Neural cell (in vitro differentiated cells): ENCODE data around the gene BSN.

Source experiments
- CTCF ChIP-seq: fragments of 450-650 bp; IDR thresholded peaks from 2 replicates; pipeline ENCODE4 v1.5.1; 2014; ENCODE audit warnings: antibody characterized with exemption, mild to moderate bottlenecking, moderate library complexity; ENCODE audit not compliant: poor library complexity, severe bottlenecking
- EZH2 ChIP-seq: fragments of 200-600, 300-800 bp; shearing (Covaris generic), sonication (generic); IDR thresholded peaks from 2 replicates; pipeline ENCODE4 v1.6.1; 2014; ENCODE audit warnings: antibody characterized with exemption, low read length, borderline replicate concordance, mild to moderate bottlenecking; ENCODE audit not compliant: insufficient read depth, poor library complexity, severe bottlenecking
- POLR2AphosphoS5 ChIP-seq: IDR thresholded peaks from 2 replicates; pipeline ENCODE4 v1.6.1; 2012
- SMC3 ChIP-seq: fragments of 450-650 bp; conservative IDR thresholded peaks from 2 replicates; pipeline ENCODE4 v1.6.1; 2014; ENCODE audit warnings: antibody characterized with exemption, mild to moderate bottlenecking, moderate library complexity; ENCODE audit not compliant: poor library complexity
- TAF1 ChIP-seq: IDR thresholded peaks from 2 replicates; pipeline ENCODE4 v1.6.1; 2012; ENCODE audit warnings: low read depth
- TF ChIP-seq, protein P1 (sequence below): IDR thresholded peaks from 2 replicates; pipeline ENCODE4 v1.6.1; 2012; ENCODE audit warnings: borderline replicate concordance

- TF ChIP-seq CTCF (no peak), POLR2AphosphoS5 (no peak), SMC3 (no peak), TAF1 (no peak), EZH2 (no peak)
- TF ChIP-seq, protein P1, sequence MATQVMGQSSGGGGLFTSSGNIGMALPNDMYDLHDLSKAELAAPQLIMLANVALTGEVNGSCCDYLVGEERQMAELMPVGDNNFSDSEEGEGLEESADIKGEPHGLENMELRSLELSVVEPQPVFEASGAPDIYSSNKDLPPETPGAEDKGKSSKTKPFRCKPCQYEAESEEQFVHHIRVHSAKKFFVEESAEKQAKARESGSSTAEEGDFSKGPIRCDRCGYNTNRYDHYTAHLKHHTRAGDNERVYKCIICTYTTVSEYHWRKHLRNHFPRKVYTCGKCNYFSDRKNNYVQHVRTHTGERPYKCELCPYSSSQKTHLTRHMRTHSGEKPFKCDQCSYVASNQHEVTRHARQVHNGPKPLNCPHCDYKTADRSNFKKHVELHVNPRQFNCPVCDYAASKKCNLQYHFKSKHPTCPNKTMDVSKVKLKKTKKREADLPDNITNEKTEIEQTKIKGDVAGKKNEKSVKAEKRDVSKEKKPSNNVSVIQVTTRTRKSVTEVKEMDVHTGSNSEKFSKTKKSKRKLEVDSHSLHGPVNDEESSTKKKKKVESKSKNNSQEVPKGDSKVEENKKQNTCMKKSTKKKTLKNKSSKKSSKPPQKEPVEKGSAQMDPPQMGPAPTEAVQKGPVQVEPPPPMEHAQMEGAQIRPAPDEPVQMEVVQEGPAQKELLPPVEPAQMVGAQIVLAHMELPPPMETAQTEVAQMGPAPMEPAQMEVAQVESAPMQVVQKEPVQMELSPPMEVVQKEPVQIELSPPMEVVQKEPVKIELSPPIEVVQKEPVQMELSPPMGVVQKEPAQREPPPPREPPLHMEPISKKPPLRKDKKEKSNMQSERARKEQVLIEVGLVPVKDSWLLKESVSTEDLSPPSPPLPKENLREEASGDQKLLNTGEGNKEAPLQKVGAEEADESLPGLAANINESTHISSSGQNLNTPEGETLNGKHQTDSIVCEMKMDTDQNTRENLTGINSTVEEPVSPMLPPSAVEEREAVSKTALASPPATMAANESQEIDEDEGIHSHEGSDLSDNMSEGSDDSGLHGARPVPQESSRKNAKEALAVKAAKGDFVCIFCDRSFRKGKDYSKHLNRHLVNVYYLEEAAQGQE = no peak
These were observed 145.2 kb downstream of the BSN start for GRCh38 chr3:49699281-49699979.
